Renal cortex interstitium (tissue), 11 donors: Measurements from ENCODE around the gene SDF2. TPM values are rescaled to one million over a fixed set of nuclear protein-coding genes. Genes with fewer than 3 reads are reported as not detected.
"Not testable (repeated sequence)": the region's sequence is repeated elsewhere in the genome, so short reads cannot be mapped to it uniquely, and the experiment has no call there.

ENCODE experiments used
- DNase-seq, 11 donors: peaks; one replicate each; pipeline ENCODE4 v3.0.0-alpha.2; 2013; ENCODE audit warnings: low read depth in 9 of 11, low spot score in 4 of 11; ENCODE audit errors: extremely low read depth in 1 of 11
- polyA plus RNA-seq, 3 donors: library from polyadenylated mRNA; unstranded; fragments of 120-200 nt; gene quantifications; one replicate each; pipeline ENCODE4 v1.2.1, GENCODE V29; 2013; ENCODE audit not compliant: insufficient read length in 3 of 3

SDF2 gene
- polyA plus RNA-seq, 3 donors, result 80.2 to 85.8 (median 81.8) TPM

DNA sequence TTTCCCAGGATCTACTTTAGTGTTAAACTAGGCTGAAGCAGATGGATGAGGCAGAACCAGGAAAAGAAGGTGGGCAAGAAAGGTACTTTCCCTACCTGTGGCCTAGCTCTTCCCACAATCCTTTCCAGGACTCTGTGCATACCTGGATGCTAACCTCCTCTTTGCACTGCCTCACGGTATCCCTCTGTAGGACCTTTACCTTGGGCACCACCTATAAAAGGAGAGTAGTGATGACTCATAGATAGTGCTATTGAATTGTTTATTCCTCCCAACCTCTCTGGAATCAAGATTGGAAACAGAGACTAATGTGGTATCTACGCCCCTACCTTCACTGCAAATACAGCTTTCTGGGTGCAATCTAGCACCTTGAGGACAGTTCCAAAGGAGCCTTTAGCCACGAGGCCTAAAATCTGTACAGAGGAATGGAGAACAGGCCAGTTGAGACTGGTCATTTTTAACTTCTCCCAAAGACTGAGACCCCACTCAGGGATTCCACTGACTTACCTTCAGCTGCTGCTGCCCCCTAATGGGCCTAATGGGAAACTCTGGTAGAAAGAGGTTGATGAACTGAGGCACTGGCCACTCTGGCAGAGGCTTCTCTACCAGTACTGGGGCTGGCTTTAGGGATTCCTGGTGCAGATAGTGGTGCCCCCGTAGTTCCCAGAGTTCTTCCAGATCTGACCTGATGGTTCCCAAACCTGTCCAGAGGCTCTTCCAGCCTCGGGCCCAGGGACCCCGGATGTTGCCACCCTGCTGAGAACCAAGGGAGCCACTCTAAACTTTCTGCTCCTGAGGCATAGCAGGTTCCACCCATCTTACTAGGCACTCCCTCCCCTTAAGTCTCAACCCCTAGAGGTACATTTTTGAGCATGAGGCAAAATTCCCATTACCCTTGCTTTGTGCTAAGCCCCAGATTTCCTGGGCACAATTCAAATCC lies 48.5 kb downstream of the SDF2 start:
- DNase-seq, result peak in 4 of 11 donors; percentile 13 to 45 (median 18)

GRCh38 chr17:28612531-28612930 lies 49.2 kb downstream of the SDF2 start:
- no peak for DNase-seq

GRCh38 chr17:28610376-28610775 lies 51.3 kb downstream of the SDF2 start:
- DNase-seq, result no peak

DNA sequence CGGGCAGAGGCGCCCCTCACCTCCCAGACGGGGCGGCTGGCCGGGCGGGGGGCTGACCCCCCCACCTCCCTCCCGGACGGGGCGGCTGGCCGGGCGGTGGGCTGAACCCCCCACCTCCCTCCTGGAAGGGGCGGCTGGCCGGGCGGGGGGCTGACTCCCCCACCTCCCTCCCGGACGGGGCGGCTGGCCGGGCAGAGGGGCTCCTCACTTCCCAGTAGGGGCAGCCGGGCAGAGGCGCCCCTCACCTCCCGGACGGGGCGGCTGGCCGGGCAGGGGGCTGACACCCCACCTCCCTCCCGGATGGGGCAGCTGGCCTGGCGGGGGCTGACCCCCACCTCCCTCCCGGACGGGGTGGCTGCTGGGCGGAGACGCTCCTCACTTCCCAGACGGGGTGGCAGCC lies 57.7 kb downstream of the SDF2 start:
- not testable (repeated sequence) for DNase-seq

DNA sequence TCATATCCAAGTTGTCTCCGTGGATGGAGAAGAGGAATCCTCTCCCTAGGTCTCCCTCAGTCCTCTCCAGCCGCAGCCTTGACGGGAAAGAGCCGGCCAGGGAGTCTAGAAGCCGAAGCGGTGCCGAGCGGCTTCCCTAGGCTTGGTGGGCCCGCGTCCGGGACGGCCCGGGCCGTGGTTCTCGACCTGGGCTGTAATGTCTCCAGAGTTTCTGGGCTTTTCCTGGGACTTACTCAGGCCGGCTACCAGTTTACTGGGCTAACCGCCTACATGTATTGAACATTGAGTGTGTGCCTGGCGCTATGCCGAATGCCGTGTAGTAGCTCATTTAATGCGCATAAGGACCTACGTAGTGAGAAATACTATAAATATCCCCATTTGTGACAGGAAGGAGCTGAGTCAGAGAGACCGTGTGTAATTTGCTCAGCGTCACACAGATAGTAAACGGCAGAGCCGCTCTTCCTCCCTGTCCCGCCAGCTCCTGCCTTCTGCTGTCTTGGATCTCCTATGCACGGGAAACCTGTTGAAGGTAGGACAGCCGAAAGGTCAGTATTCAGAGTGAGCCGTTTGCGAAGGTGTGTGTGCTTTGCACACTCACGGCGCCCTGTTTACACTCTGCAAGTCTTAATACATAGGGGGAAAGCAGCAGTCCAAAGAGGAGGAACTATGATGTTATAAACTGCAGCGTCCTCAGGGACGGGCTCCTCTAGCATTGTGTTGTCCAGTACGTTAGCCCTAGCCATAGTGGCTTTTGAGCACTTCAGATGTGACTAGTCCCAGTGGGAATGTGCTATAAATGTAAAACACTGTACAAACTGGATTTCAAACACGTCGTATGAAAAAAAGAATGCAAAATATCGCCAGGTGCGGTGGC lies 62.2 kb downstream of the SDF2 start:
- DNase-seq, result peak in 9 of 11 donors; percentile 28 to 53 (median 36)

- peak; percentile 76 to 92 (median 89) for DNase-seq
These were observed 62.9 kb downstream of the SDF2 start, which contains the start of gene SPAG5 for GRCh38 chr17:28598799-28599310. Gene SPAG5, minus strand, starts transcription at chr17:28599025. Its CDS starts 79 bp downstream, at chr17:28598946.

GRCh38 chr17:28598389-28598788 lies 63.3 kb downstream of the SDF2 start:
- no peak for DNase-seq

Other genes with a start within 250 kb of the SDF2 start
- gene SLC13A2, start 188.3 kb downstream of the SDF2 start, polyA plus RNA-seq, result 10 to 100 TPM; 12.2 to 16.7 (median 13.3) TPM
- under 1 TPM; 0.49 to 0.92 (median 0.68) TPM for gene FOXN1, start 155.6 kb downstream of the SDF2 start, polyA plus RNA-seq
- gene UNC119, start 109.3 kb downstream of the SDF2 start, polyA plus RNA-seq, result 10 to 100 TPM; 53.8 to 63.2 (median 59.6) TPM
- 10 to 100 TPM; 94.7 to 98.0 (median 94.9) TPM for gene PIGS, start 90.4 kb downstream of the SDF2 start, polyA plus RNA-seq
- 10 to 100 TPM; 26.5 to 28.3 (median 27.3) TPM for gene ALDOC, start 85.0 kb downstream of the SDF2 start, polyA plus RNA-seq
- gene SPAG5, start 62.9 kb downstream of the SDF2 start, polyA plus RNA-seq, result 10 to 100 TPM; 54.1 to 70.3 (median 68.1) TPM
- gene RSKR, start 47.7 kb downstream of the SDF2 start, polyA plus RNA-seq, result 10 to 100 TPM; 12.2 to 31.0 (median 14.7) TPM
- gene BLTP2, start 16.7 kb downstream of the SDF2 start, polyA plus RNA-seq, result 100 to 1,000 TPM in 1 of 3 donors, 10 to 100 TPM in 2; 93.5 to 100 (median 94.8) TPM
- gene SUPT6H, start 299 bp upstream of the SDF2 start, polyA plus RNA-seq, result 10 to 100 TPM; 71.4 to 75.8 (median 72.4) TPM
- 1 to 10 TPM; 5.9 to 8.7 (median 6.6) TPM for gene PROCA1, start 50.0 kb upstream of the SDF2 start, polyA plus RNA-seq
- 100 to 1,000 TPM; 169 to 186 (median 184) TPM for gene RAB34, start 56.0 kb upstream of the SDF2 start, polyA plus RNA-seq
- 100 to 1,000 TPM; 834 to 981 (median 852) TPM for gene RPL23A, start 58.1 kb upstream of the SDF2 start, polyA plus RNA-seq
- 10 to 100 TPM; 14.7 to 16.3 (median 16.1) TPM for gene TLCD1, start 64.3 kb upstream of the SDF2 start, polyA plus RNA-seq
- 10 to 100 TPM in 1 of 3 donors, 1 to 10 TPM in 2; 8.3 to 14.5 (median 8.4) TPM for gene NEK8, start 66.9 kb upstream of the SDF2 start, polyA plus RNA-seq
- 100 to 1,000 TPM; 107 to 149 (median 126) TPM for gene TRAF4, start 82.1 kb upstream of the SDF2 start, polyA plus RNA-seq
- 10 to 100 TPM; 20.8 to 22.0 (median 21.4) TPM for gene FAM222B, start 180.9 kb upstream of the SDF2 start, polyA plus RNA-seq
- 10 to 100 TPM; 63.6 to 73.8 (median 66.1) TPM for gene ERAL1, start 193.1 kb upstream of the SDF2 start, polyA plus RNA-seq
- gene FLOT2, start 235.8 kb upstream of the SDF2 start, polyA plus RNA-seq, result 10 to 100 TPM; 77.6 to 96.1 (median 91.7) TPM
- 10 to 100 TPM in 2 of 3 donors, 1 to 10 TPM in 1; 9.7 to 17.9 (median 17.6) TPM for gene DHRS13, start 241.2 kb upstream of the SDF2 start, polyA plus RNA-seq